SU-DHL-6 (cell line): ENCODE data around the gene SYT9.

Experiments used
- H2AFZ ChIP-seq: fragments of 200-600 bp; sonication (generic); 2 replicates; pipeline ENCODE4 v1.6.1; 2014; ENCODE audit warnings: low read depth, mild to moderate bottlenecking, moderate library complexity, mixed read lengths, antibody characterized with exemption, low read length; ENCODE audit not compliant: severe bottlenecking
- H3F3A ChIP-seq: fragments of 200-600 bp; shearing (Covaris generic); 2 replicates; pipeline ENCODE4 v1.6.0; 2016; ENCODE audit warnings: antibody characterized with exemption, mild to moderate bottlenecking; ENCODE audit not compliant: insufficient read depth
- H3K27ac ChIP-seq: fragments of 200-600 bp; sonication (generic); 2 replicates; pipeline ENCODE4 v1.5.1; 2016; ENCODE audit warnings: low read depth, mild to moderate bottlenecking, low read length, moderate library complexity, mixed read lengths
- H3K27me3 ChIP-seq: fragments of 200-600 bp; sonication (generic), shearing (Covaris generic); 2 replicates; pipeline ENCODE4 v1.6.0; 2014; ENCODE audit warnings: mild to moderate bottlenecking, low read length
- H3K36me3 ChIP-seq: fragments of 200-600 bp; sonication (generic); 2 replicates; pipeline ENCODE4 v1.6.1; 2014; ENCODE audit warnings: mild to moderate bottlenecking, low read length, mixed read lengths
- H3K4me2 ChIP-seq: fragments of 300-600, 200-600 bp; shearing (Covaris generic), sonication (generic); 2 replicates; pipeline ENCODE4 v1.6.0; 2014; ENCODE audit warnings: low read length, low read depth, mild to moderate bottlenecking; ENCODE audit not compliant: poor library complexity, severe bottlenecking
- H3K4me3 ChIP-seq: fragments of 200-600 bp; sonication (generic); 2 replicates; pipeline ENCODE4 v1.5.1; 2014; ENCODE audit warnings: antibody characterized with exemption, low read length, mild to moderate bottlenecking, mixed read lengths; ENCODE audit not compliant: insufficient read depth, poor library complexity, severe bottlenecking
- H3K79me2 ChIP-seq: fragments of 200-600 bp; sonication (generic); 2 replicates; pipeline ENCODE4 v1.6.1; 2014; ENCODE audit warnings: mild to moderate bottlenecking, low read length, moderate library complexity; ENCODE audit not compliant: insufficient read depth
- H3K9ac ChIP-seq: fragments of 200-600 bp; sonication (generic); 2 replicates; pipeline ENCODE4 v1.7.0; 2014; ENCODE audit warnings: mild to moderate bottlenecking, low read length
- H3K9me2 ChIP-seq: fragments of 200-600 bp; sonication (generic); replicated peaks from 2 replicates; pipeline ENCODE4 v1.6.1; 2014; ENCODE audit warnings: low read length; ENCODE audit not compliant: insufficient read depth
- H3K9me3 ChIP-seq: fragments of 200-600 bp; sonication (generic); 2 replicates; pipeline ENCODE4 v1.6.1; 2014; ENCODE audit warnings: low read length, mixed read lengths; ENCODE audit not compliant: insufficient read depth
- H4K20me1 ChIP-seq: fragments of 200-600 bp; sonication (generic); 2 replicates; pipeline ENCODE4 v1.6.1; 2014; ENCODE audit warnings: low read depth, mild to moderate bottlenecking, antibody characterized with exemption, low read length, moderate library complexity, mixed read lengths
- CTCF ChIP-seq: fragments of 200-600 bp; sonication (generic); IDR thresholded peaks from one replicate; pipeline ENCODE4 v1.5.1; 2017; ENCODE audit warnings: antibody characterized with exemption, mild to moderate bottlenecking, low read length, moderate library complexity; ENCODE audit not compliant: insufficient read depth, poor library complexity, severe bottlenecking
- EZH2phosphoT487 ChIP-seq: fragments of 200-600 bp; sonication (generic), shearing (Covaris generic); conservative IDR thresholded peaks from 2 replicates; pipeline ENCODE4 v1.6.1; 2018; ENCODE audit warnings: mild to moderate bottlenecking, antibody characterized with exemption, low read length, moderate library complexity, mixed read lengths

The SYT9 gene

GRCh38 chr11:7436657-7437056 lies 185.0 kb downstream of the SYT9 start:
- Histone ChIP-seq H2AFZ (peak overlapping the region; percentile 97), H3K4me3 (peak overlapping the region; percentile 15), H3K9ac (no peak overlapping the region), H3K27me3 (no peaks in the 10 kb centered on the region), H3K4me2 (peak overlapping the region; percentile 42), H3K9me3 (no peaks in the 10 kb centered on the region), H3F3A (no peaks in the 10 kb centered on the region), H4K20me1 (no peaks in the 10 kb centered on the region), H3K79me2 (no peaks in the 10 kb centered on the region), H3K27ac (no peak overlapping the region), H3K9me2 (no peaks in the 10 kb centered on the region), H3K36me3 (no peaks in the 10 kb centered on the region)
- TF ChIP-seq EZH2phosphoT487 (no peak), CTCF (no peak)

GRCh38 chr11:7437696-7438095 lies 186.0 kb downstream of the SYT9 start:
- Histone ChIP-seq H3K27me3 (no peaks in the 10 kb centered on the region), H3K79me2 (no peaks in the 10 kb centered on the region), H3K4me2 (no peak overlapping the region), H3K9ac (no peak overlapping the region), H3K9me2 (no peaks in the 10 kb centered on the region), H3K27ac (no peak overlapping the region), H2AFZ (no peak overlapping the region), H3F3A (no peaks in the 10 kb centered on the region), H3K9me3 (no peaks in the 10 kb centered on the region), H3K36me3 (no peaks in the 10 kb centered on the region), H3K4me3 (no peak overlapping the region), H4K20me1 (no peaks in the 10 kb centered on the region)
- TF ChIP-seq EZH2phosphoT487 (no peak), CTCF (no peak)

- H2AFZ ChIP-seq, result no peak overlapping the region
- no peak overlapping the region for H3K27ac ChIP-seq
- H3K4me3 ChIP-seq, result no peak overlapping the region
- H3F3A ChIP-seq, result no peaks in the 10 kb centered on the region
- no peaks in the 10 kb centered on the region for H3K9me2 ChIP-seq
- H3K9me3 ChIP-seq, result no peaks in the 10 kb centered on the region
- no peak overlapping the region for H3K4me2 ChIP-seq
- no peaks in the 10 kb centered on the region for H3K79me2 ChIP-seq
- no peaks in the 10 kb centered on the region for H4K20me1 ChIP-seq
- H3K27me3 ChIP-seq, result no peaks in the 10 kb centered on the region
- H3K9ac ChIP-seq, result no peak overlapping the region
- no peaks in the 10 kb centered on the region for H3K36me3 ChIP-seq
- TF ChIP-seq CTCF, result no peak
- TF ChIP-seq EZH2phosphoT487, result no peak
Observed at GRCh38 chr11:7439746-7440320, 188.1 kb downstream of the SYT9 start.
